ENCODE results near the gene FOXN3.
"Not testable (repeated sequence)": the region's sequence is repeated elsewhere in the genome, so short reads cannot be mapped to it uniquely, and the experiment has no call there.

Gene FOXN3

DNA sequence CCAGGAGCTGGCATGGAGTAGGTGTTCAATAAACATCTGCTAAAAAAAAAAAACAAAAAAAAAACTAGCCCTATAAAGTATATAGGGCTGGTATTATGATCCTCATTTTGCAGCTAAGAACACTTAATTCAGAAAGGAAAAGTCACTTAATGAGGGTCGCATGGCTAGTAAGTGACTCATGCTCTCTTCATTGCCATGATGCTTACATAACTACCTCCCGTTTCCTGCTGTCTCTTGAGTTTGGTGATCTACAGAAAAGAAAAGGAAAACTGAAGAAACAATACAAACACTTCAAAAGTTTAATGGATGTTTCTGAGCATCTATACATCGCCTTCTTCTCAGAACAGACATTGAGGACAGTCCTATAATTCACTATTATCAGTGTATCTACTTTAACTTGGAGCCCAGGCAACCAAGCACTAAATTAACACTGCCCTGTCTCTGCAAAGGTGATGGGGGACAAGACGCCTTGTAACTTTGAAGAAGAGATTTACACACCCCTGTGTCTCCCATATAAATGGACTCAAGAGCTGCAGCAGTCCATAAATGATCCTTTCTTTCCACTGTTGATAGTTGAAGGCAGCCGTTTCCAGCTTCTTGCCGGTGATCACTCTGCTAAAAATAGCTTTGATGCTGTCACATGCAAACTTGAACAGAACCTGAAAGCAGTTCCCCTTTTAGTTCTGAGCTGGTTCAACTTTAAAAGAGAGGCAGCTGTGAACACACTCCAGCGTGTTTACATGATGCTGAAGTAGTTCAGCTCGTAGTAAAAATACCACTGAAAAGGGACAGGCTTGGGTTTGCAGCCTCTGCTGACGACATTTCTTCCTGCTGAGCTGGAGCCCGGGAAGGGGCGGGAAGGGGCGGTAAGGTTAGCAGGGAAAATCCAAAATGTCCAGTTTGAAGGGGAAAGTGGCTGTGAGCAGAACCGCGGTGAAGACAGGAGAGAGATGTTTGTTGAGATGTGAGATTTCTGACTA lies 113.3 kb downstream of the FOXN3 start:
- peak; percentile 63 for DNase-seq (ENCODE audit: low spot score)

DNA sequence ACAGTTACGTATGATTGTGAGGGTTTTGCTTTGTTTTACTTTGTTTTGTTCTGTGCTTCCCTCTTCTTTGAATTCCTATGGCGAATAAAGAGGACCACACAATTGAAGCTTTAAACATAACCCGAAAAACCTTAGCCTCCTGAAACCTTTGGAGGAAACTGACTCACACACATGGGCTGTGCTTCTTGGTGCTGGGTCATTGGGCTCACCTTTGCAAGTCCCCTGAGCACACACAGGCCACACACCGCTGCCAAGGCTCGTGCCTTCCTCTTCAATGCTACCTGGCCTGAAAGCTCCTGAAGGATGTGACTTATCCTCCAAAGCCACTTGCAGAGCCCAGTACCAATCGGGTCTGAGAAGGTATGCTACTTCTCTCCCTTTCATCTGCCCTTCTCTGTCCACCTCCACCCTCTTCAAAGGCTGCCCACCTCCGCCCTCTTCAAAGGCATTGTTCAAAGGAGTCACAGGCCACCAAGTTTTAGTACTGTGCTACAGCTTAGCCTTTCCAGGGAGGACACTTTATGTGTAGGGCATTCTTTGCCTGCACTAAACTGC lies 114.6 kb downstream of the FOXN3 start:
- no peak for DNase-seq (ENCODE audit: low spot score)

DNA sequence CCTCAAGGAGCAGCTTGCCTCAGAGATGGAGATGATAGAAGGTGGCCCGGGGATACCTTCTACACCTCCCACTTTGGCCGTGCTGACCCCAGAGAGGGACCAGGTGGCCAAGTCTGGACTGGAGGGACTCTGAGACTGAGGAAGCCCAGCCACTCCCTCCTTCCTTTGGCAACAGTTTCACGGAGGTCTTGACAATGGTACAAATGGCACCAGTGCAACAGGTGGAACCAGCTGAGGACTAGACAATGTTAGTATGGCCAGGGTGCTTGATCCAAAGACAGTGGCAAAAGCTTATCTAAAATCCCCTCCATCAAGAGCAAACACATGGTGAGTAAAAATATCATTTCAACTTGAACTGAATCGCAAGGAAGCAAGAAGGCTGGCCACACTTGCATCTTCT lies 117.4 kb downstream of the FOXN3 start:
- no peak for DNase-seq (ENCODE audit: low spot score)

DNA sequence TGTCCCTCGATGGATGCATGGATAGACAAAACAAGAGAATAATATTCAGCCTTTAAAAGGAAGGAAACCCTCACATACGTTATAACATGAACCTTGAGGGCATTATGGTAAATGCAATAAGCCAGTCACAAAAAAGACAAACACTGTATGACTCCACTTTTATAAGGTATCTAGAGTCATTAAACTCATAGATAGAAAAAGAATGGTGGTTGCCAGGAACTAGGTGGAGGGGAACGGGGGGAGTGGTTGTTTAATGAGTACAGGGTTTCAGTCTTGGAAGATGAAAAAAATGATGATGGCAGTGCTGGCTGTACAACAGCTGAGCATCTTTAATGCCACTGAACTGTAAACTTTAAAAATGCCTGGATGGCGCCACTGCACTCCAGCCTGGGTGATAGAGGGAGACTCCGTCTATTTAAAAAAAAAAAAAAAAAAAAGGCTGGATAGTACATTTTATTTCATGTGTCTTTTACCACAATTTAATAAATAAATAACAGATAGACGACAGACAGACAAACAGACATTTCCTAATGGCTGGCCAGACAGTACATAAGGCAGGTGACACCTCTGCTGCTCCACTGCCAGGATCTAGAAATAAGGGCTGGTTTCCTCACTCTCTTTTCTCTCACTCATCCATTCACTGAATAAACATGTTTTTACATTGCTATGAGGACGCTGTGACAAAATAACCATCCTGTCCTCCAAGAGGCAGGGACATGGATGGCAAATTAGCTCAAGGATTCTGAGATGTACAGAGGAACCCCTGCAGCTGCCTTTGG lies 118.8 kb downstream of the FOXN3 start:
- no peak for DNase-seq (ENCODE audit: low spot score)

DNA sequence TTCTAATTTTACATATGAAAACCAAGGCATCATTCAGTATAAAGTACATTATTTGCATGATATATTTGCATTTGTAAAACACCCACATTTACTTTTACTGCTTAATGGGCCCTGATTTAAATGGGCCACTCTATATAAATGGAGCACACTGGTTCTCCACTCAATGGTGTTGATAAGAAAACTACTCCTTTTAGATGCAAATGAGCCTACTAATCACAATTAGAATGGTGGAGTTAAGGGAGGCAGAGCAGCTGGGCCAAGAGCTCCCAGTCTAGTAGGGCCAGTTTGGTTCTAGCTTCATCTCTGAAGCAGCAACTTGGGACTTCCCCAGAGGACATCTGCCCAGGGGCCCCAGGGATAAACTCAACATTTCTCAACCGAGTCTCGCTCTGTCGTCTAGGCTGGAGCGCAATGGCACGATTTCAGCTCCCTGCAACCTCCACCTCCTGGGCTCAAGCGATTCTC lies 120.7 kb downstream of the FOXN3 start:
- DNase-seq (ENCODE audit: low spot score), result no peak

GRCh38 chr14:89294872-89295271 lies 122.2 kb downstream of the FOXN3 start:
- no peak for DNase-seq (ENCODE audit: low spot score)

GRCh38 chr14:89294469-89294868 lies 122.6 kb downstream of the FOXN3 start:
- DNase-seq (ENCODE audit: low spot score), result not testable (repeated sequence)

GRCh38 chr14:89294060-89294459 lies 123.0 kb downstream of the FOXN3 start:
- no peak for DNase-seq (ENCODE audit: low spot score)

- no peak for DNase-seq (ENCODE audit: low spot score)
These were observed 123.6 kb downstream of the FOXN3 start for GRCh38 chr14:89293314-89293916.

DNA sequence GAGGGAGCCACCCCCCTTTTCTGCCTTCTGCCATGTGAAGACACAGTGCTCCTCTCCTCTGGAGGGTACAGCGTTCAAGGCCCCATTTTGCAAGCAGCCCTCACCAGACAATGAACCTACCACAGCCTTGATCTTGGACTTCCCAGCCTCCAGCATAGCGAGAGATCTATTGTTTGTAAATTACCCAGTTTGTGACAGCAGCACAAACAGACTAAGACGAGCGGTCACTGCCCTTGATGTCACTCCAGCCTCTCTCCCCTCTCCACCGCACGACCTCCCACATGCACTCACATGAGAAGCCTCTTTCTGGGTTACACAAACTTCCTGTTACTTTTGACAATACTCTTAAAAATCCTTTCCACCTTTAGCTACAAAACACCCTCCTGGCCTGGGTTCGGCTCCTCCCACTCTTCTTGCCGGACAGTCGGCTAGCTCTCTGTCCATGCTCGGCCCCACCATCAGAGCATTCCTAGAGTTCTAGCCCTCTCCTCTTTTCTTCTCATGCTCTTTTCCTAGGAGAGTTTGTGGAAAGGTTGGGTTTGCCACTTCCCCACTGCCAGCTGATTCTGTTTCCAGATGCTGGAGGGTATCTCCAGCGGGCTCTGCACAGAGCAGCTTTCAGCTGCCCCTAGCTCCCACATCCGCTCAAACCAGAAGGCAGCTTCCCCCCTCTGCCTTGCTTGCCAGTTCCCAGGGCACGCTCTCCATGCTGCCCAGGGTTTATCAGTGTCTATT lies 124.3 kb downstream of the FOXN3 start:
- DNase-seq (ENCODE audit: low spot score), result no peak

- DNase-seq (ENCODE audit: low spot score), result no peak
These were observed 125.6 kb downstream of the FOXN3 start for GRCh38 chr14:89291351-89291940.

- DNase-seq (ENCODE audit: low spot score), result no peak
These were observed 126.2 kb downstream of the FOXN3 start for GRCh38 chr14:89290813-89291212.

DNA sequence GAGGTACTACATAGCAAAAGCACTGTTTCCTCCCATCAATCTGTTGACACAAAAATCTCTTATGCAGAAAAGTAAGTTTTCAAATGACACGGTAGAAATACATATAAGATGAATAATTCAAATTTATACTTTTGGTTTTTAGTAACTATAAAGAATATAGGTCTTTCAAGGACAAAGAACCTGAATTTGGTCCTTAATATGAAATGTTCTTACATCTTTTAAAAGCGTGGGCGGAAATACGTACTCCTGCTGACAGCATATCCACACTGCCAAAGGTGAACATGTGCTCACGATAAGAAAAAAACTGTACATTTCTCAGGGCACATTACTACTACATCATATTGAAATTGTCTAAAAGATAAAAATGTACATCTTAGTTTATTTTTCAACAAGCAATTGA lies 127.6 kb downstream of the FOXN3 start:
- no peak for DNase-seq (ENCODE audit: low spot score)

DNA sequence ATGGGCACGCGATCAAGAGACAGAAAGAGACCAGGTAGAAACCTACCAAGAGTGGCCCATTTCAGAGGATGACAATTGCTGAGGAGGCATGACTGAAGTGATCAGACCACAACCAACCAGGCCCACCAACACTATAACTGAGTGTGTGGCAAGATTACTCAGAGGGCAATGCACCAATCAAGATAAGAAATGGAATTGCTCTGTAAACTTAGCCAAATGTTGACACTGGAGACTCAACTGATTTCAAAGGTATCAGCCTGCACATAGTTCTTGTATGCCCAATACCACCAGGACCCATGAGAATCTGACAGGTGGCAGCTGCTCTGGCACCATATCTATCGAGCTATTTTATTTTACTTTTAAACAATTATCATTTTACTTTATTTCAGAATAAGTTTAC lies 128.9 kb downstream of the FOXN3 start:
- DNase-seq (ENCODE audit: low spot score), result no peak

DNA sequence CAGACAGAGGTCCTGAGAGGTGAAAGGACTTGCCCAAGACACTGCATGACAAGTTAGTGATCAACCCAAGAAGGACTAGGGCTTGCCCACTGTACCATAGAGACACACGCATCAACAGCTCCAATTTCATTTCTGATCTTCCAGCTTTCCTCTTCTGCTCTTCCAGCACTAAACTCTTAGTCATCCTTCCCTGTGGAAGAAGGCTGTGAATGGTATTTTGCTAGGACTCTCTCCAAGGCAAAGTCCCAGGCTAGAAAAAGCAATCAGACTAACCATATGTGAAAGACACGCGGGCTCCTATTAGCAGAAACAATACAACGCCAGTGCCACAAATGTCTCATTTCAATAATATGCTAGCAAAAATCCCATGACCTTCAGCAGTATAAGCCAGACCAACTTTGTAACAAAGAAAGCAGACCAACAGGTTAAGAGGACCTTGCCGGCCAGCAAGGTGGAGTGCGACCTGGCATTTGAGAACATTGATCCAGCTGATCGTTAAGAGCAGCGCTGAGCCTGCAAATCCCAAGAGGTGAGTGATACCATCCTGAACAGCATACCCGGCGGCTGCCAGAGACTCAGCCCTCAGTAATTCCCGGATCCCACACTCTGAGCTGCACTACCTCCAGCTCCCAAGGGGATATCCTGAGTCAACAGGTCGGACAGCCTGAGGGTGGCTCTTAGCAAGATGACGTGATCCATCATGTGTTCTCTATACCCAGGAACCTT lies 132.5 kb downstream of the FOXN3 start:
- DNase-seq (ENCODE audit: low spot score), result no peak

- DNase-seq (ENCODE audit: low spot score), result no peak
These were observed 133.5 kb downstream of the FOXN3 start for GRCh38 chr14:89283327-89284060.

- no peak for DNase-seq (ENCODE audit: low spot score)
These were observed 134.8 kb downstream of the FOXN3 start for GRCh38 chr14:89282191-89282590.

- DNase-seq (ENCODE audit: low spot score), result no peak
These were observed 136.4 kb downstream of the FOXN3 start for GRCh38 chr14:89280600-89280999.

- no peak for DNase-seq (ENCODE audit: low spot score)
These were observed 137.3 kb downstream of the FOXN3 start for GRCh38 chr14:89279649-89280232.
